HG03039 (cell line): ENCODE measurements around the gene NDUFA13.

Source experiments
- ATAC-seq: cut with Tn5 transposase; IDR thresholded peaks from one replicate; pipeline ENCODE4 v1.9.1; 2021; ENCODE audit warnings: mild to moderate bottlenecking, moderate library complexity; ENCODE audit not compliant: unreplicated experiment

NDUFA13 gene

DNA sequence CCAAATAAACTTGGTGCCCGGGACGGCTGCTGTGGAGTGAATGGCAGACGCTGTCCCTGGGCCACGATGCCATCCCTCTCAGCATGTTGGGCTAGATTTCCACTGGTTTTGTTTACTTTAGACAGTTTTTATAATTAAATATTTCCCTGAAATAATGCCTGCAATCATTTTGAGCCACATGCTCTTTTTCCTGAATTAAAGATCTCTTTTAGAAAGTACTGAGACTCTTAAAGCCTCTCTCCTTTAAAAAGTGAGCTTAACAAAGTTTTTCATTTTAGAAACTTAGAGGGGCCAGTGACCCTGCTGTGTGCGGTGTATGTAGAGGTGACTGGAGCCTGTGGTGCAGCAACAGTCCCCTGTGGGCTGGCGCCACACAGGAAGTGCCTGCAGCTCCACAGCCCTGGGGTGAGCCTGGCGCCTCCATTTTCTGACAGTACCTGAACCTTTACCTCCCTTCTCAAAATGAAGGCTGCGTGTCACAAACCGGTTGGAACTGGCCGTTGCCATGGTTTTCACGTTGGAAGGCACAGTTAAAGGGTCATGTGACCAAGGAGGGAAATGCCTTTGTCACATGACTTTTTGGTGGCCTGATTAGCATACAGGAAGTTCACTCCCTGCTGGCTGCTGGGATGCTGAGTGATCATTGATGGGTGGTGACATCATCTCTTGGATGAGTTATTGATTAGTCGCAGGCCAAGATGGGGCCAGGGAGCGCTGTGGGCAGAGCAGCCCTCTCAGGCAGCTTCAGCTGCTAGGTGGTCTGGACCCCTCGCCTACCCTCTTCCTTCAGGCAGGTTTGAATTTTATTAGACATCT, 26.9 kb upstream of the NDUFA13 start:
- peak; percentile 60 for ATAC-seq

DNA sequence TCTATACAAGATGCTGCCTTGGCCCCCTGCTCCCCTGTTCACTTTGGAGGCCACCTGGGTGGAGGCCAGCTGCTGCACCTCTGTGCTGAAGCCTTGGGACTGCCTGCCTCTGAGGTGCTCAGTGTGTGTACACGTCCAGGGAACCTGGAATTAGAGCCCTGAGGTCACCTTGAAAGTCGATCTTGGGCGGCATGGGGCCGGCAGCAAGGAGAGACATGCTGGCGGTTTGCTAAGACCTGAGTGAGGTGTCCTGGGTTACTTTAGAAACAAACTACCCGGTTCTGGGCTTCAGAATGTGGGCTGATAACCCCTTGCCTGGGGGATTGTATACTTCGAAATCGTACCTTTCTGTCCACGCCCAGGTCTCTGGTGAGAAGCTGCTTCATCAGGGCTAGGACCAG, 26.2 kb upstream of the NDUFA13 start:
- ATAC-seq: no peak

GRCh38 chr19:19490214-19490968, 25.6 kb upstream of the NDUFA13 start:
- no peak for ATAC-seq

DNA sequence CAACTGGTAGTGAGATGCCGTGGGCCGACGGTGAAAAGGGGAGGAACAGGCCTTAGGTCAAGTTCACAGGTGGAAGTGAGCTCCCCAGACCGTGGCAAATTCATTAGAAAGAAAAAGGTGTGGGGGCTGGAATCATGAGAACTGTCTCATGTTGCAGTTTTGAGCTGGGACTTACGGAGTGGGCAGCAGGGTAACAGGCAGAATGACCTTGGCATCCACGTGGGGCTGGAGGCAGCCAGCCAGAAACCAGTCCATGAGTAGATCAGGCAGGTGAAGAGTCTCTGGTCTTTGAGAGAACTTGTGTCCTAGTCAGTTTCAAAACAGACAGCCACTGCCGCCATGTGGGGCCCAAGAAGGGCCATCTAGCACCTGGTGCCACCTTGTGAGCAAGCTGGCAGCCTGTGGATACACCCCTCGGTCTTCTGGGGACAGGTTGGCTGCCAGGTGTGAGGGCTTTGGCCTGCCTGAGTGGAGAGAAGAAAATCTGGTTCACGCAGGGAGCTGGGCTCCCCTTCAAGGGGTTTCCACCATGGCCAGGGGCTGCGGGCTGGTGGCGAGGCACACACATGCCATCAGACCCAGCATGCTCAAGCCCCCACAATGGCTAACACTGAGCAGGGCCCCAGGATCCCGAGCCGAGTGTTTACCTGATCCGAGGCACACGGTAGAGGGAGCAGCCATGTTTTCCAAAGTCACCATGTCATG, 24.6 kb upstream of the NDUFA13 start:
- ATAC-seq: no peak

GRCh38 chr19:19492026-19492610, 23.9 kb upstream of the NDUFA13 start:
- ATAC-seq: no peak

GRCh38 chr19:19493841-19494546, 22.0 kb upstream of the NDUFA13 start:
- no peak for ATAC-seq

- ATAC-seq: no peak
Measured at GRCh38 chr19:19495614-19496603, 20.1 kb upstream of the NDUFA13 start.

DNA sequence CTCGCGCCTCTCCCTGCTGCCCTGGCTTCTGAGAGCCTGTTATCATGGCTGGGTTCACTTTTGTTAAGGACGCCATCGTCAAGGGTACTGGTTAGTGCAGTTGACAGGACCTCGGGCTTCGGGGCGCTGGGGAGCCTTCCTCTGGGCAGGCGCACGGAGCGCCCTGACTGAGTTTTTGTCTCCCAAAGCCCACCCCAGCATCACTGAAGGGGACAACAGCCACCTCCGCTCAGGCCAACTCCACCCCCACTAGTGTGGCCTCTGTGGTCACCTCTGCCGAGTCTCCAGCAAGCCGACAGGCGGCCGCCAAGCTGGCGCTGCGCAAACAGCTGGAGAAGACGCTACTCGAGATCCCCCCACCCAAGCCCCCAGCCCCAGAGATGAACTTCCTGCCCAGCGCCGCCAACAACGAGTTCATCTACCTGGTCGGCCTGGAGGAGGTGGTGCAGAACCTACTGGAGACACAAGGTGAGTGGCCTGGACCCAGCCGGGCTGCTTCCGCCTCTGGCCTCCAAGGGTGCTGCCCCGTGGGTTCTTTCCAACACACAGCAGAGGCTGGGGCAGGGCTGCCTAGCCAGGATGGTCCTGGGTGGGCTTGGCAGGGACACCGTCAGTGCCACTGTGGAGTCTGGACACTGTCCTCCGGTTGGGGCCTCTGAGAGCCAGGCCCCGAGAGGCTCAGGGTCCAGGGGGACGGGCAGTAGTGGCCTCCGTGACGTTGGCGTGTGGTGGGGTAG, 17.6 kb upstream of the NDUFA13 start:
- no peak for ATAC-seq

DNA sequence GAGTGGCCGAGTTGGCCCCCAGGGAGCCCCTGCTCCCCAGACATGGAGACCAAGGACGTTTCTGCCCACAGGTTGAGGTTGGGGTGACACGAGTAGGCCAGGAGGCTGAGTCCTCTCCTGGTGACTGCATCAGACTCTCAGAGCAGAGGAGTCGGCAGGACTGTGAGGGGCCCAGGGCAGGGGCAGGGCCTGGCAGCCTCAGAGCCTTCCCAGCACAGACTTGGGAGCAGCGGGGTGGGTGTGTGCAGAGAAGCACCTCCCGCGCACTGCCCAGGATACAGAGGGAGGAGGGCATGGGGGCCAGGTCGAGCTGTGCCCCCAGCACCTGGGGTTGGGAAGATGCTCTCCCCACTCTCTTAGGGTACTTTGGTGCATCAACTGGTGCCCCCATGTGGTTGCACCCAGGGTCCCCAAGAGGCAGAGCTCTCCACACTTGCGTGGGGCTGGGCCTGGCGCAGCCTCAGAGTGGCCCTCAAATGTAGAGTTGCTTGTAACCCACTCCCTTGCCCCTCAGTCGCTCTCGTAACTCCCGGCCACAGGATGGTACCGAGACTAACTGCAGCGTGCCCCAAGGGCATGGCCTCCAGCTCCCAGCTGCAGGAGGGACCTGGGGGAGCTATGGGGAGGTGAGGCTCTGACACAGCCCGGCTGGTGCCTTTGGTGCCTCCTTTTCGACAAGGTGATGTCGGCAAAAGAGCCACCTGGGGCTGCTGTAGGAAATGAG, 16.6 kb upstream of the NDUFA13 start:
- ATAC-seq: no peak

DNA sequence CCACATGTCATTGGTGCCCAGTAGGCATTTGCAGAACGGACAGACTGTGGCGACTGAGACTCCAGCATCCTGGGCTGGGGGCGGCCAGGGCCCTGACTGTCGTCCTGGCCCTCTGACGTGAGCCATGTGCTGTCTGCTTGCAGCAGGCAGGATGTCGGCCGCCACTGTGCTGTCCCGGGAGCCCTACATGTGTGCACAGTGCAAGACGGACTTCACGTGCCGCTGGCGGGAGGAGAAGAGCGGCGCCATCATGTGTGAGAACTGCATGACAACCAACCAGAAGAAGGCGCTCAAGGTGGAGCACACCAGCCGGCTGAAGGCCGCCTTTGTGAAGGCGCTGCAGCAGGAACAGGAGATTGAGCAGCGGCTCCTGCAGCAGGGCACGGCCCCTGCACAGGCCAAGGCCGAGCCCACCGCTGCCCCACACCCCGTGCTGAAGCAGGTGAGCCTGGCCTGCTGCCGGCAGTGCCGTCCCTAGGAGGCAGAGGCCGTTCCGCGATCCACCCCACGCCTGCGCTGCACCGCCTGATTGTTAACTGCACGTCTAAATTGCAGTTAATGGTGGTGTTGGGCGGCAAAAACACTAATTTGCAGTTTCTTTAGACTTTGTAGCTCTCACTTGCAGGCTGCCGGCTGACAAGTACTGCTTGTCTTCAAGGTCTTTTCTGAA, 14.9 kb upstream of the NDUFA13 start:
- ATAC-seq: no peak

DNA sequence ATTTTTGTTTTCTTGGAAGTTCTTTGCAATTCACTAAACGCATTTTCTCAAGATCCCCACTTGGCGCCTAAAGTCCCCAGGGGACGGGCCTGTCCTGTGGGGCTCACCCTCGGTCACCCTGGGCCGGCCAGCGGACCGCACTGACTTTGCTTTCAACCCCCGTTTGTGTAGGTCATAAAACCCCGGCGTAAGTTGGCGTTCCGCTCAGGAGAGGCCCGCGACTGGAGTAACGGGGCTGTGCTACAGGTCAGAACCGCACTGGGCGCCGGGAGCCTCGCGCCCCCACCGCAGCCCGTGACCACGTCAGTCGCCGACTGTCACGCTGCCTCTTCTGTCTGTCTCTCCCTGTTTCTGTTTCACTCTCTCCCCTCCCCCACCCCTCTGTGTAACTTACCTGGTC, 14.2 kb upstream of the NDUFA13 start:
- ATAC-seq: no peak

- no peak for ATAC-seq
Measured at GRCh38 chr19:19502281-19502680, 13.7 kb upstream of the NDUFA13 start.

GRCh38 chr19:19502808-19503602, 13.0 kb upstream of the NDUFA13 start:
- no peak for ATAC-seq

DNA sequence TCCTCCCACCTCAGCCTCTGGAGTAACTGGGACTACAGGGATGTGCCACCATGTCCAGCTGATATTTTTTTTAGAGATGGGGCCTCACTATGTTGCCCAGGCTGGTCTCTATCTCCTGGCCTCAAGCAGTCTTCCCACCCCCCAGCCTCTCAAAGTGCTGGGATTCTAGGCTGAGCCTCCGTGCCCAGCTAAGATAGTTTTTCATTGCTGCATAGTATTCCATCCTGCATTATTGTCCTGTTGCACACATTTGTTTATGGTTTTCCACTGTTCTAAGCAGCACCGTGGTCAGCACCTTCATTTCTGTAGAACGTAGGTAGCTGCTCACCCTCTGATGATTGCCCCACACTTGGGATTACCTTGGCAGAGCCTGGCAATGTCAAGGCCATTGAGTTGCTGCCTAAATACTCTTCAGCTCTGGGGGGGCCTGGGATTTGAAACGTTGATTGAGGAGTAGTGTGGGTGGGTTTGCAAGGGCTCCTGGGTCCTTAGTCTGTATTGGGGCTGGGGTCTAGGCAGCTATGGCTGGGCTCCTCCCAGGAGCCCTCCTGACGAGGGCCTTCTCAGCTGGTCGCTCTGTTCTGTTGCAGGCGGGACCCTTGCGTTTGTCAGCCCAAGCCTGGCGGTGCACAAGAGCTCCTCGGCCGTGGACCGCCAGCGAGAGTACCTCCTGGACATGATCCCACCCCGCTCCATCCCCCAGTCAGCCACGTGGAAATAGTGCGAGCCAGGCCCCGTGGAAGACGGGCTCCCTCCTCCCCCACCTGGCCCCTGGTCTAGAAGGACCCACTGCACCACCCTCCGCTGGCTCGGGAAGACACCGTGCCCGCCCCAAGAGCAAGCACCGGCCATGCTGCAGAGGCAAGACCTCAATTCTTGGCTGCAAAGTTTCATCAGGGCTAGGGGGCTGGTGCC, 11.0 kb upstream of the NDUFA13 start:
- no peak for ATAC-seq

DNA sequence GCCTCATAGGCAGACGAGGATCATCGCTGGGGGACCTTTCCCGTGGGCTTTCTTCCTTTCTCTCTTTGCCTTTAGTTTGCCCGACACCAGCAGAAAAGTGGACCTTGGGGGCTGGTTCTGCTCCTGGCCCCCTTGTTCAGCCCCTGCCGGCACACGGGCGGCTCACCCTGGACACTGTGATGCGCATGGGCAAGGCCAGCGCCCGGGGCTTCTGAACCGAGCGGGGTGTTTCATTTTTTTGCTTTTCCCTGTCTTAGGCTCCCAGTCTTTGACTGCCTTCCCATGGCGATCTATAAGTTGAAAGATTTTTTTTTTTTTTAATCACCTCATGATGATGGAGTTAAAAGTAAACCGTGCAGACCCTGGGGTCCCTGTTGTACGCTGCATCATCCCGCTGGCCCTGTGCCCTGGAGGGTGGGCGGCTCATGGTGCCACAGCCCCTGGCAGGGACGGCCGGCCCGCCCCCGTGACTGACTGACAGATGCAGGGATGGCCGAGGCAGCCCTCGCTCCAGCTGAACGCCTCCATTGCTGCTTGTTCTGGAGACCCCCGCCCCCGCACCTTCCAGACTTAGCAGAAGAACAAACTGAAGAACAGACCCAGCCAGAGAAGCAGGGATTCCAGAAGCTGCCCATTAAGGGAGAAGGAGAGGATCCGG, 10.2 kb upstream of the NDUFA13 start:
- no peak for ATAC-seq
